GM21528 (cell line): ENCODE measurements around the gene ST7.

Experiments
- ATAC-seq: cut with Tn5 transposase; IDR thresholded peaks from one replicate; pipeline ENCODE4 v1.9.1; 2021; ENCODE audit warnings: mild to moderate bottlenecking, moderate library complexity; ENCODE audit not compliant: unreplicated experiment, low FRiP score

ST7 gene

GRCh38 chr7:117087639-117088396 is 134.5 kb downstream of the ST7 start:
- ATAC-seq = no peak

GRCh38 chr7:117088623-117089194 is 135.4 kb downstream of the ST7 start:
- ATAC-seq = no peak

GRCh38 chr7:117090791-117091190 is 137.5 kb downstream of the ST7 start:
- no peak for ATAC-seq

- no peak for ATAC-seq
These were observed 138.4 kb downstream of the ST7 start for GRCh38 chr7:117091721-117092120.

GRCh38 chr7:117092785-117093184 is 139.5 kb downstream of the ST7 start:
- no peak for ATAC-seq

GRCh38 chr7:117094457-117094856 is 141.2 kb downstream of the ST7 start:
- ATAC-seq = no peak

- no peak for ATAC-seq
These were observed 141.8 kb downstream of the ST7 start for GRCh38 chr7:117095055-117095454.

- ATAC-seq = no peak
These were observed 143.0 kb downstream of the ST7 start for GRCh38 chr7:117096330-117096729.

- no peak for ATAC-seq
These were observed 143.6 kb downstream of the ST7 start for GRCh38 chr7:117096942-117097341.

- no peak for ATAC-seq
These were observed 144.6 kb downstream of the ST7 start for GRCh38 chr7:117097860-117098259.

GRCh38 chr7:117098457-117098856 is 145.2 kb downstream of the ST7 start:
- ATAC-seq = no peak

GRCh38 chr7:117101026-117101425 is 147.7 kb downstream of the ST7 start:
- ATAC-seq = no peak

GRCh38 chr7:117110480-117111315 is 157.4 kb downstream of the ST7 start:
- ATAC-seq = peak; percentile 97

GRCh38 chr7:117111535-117111934 is 158.2 kb downstream of the ST7 start:
- ATAC-seq = no peak

GRCh38 chr7:117112640-117113039 is 159.3 kb downstream of the ST7 start:
- ATAC-seq = no peak

GRCh38 chr7:117113871-117114270 is 160.6 kb downstream of the ST7 start:
- ATAC-seq = no peak

- ATAC-seq = no peak
These were observed 161.0 kb downstream of the ST7 start for GRCh38 chr7:117114272-117114671.

GRCh38 chr7:117116211-117116610 is 162.9 kb downstream of the ST7 start:
- no peak for ATAC-seq

- no peak for ATAC-seq
These were observed 163.9 kb downstream of the ST7 start for GRCh38 chr7:117117172-117117571.

GRCh38 chr7:117118579-117119180 is 165.4 kb downstream of the ST7 start:
- ATAC-seq = no peak
